Smooth muscle cell (in vitro differentiated cells): ENCODE data around the gene FTO. TPM values are rescaled to one million over a fixed set of nuclear protein-coding genes. Genes with fewer than 3 reads are reported as not detected.
A peak's percentile ranks its signal among the peaks of the same experiment; 100 is the strongest.

Experiments
- DNase-seq: peaks from one replicate; lab custom pipeline; 2025; ENCODE audit not compliant: unreplicated experiment; lab: John Stamatoyannopoulos, UW
- H2AFZ ChIP-seq: fragments of 200-600 bp; sonication (generic); 2 replicates; pipeline ENCODE4 v1.6.0; 2016; ENCODE audit warnings: antibody characterized with exemption, low read depth, mild to moderate bottlenecking
- H3F3A ChIP-seq: fragments of 200-600 bp; sonication (generic); 2 replicates; pipeline ENCODE4 v1.6.0; 2017; ENCODE audit warnings: antibody characterized with exemption, low read depth
- H3K27ac ChIP-seq: fragments of 200-600 bp; sonication (generic); 2 replicates; pipeline ENCODE4 v1.5.1; 2016; ENCODE audit warnings: low read depth, mild to moderate bottlenecking
- H3K27me3 ChIP-seq: fragments of 200-600 bp; sonication (generic); 2 replicates; pipeline ENCODE4 v1.6.1; 2016; ENCODE audit warnings: low read depth, mild to moderate bottlenecking
- H3K36me3 ChIP-seq: fragments of 200-600 bp; sonication (generic); 2 replicates; pipeline ENCODE4 v1.5.1; 2016; ENCODE audit warnings: low read depth
- H3K4me1 ChIP-seq: fragments of 200-600 bp; sonication (generic); 2 replicates; pipeline ENCODE4 v1.5.1; 2016; ENCODE audit warnings: low read depth
- H3K4me2 ChIP-seq: fragments of 200-600 bp; sonication (generic); 2 replicates; pipeline ENCODE4 v1.6.0; 2016; ENCODE audit warnings: mild to moderate bottlenecking
- H3K4me3 ChIP-seq: fragments of 200-600 bp; sonication (generic); 2 replicates; pipeline ENCODE4 v1.5.1; 2016; ENCODE audit warnings: mild to moderate bottlenecking
- H3K79me2 ChIP-seq: fragments of 200-600 bp; sonication (generic); 2 replicates; pipeline ENCODE4 v1.6.0; 2016; ENCODE audit warnings: low read depth, mild to moderate bottlenecking
- H3K9ac ChIP-seq: fragments of 200-600 bp; sonication (generic); 2 replicates; pipeline ENCODE4 v1.6.0; 2016; ENCODE audit warnings: low read depth
- H3K9me3 ChIP-seq: fragments of 200-600 bp; sonication (generic); replicated peaks from 2 replicates; pipeline ENCODE4 v1.5.1; 2016; ENCODE audit warnings: low read depth
- H4K20me1 ChIP-seq: fragments of 200-600 bp; sonication (generic); 2 replicates; pipeline ENCODE4 v1.6.0; 2016; ENCODE audit warnings: low read depth
- WGBS: methylation state at CpG from one replicate; pipeline ENCODE4 v1.1.7; 2016; ENCODE audit warnings: low lambda C conversion rate; 5-methylcytosine and 5-hydroxymethylcytosine counted together
- polyA plus RNA-seq: library from polyadenylated mRNA; unstranded; fragments of >200 nt; fragmentation: Nextera tagmentation; extraction: Ambion mirVana; gene quantifications from 2 replicates; pipeline ENCODE4 v1.2.1, GENCODE V29; 2016
- total RNA-seq: library from RNA; depleted of rRNA; stranded (reverse); fragments of >200 nt; gene quantifications from 2 replicates; pipeline ENCODE4 v1.2.3, GENCODE V29; 2014
- TF ChIP-seq, protein P1 (sequence below): fragments of 200-600 bp; sonication (generic); IDR thresholded peaks from 2 replicates; pipeline ENCODE4 v1.5.1; 2017; ENCODE audit warnings: borderline replicate concordance, mild to moderate bottlenecking, antibody characterized with exemption; ENCODE audit not compliant: insufficient read depth, poor library complexity, severe bottlenecking

Gene FTO
- total and polyA plus RNA-seq, 2 experiments from 2014 or later = 81.1 to 89.9 TPM

DNA sequence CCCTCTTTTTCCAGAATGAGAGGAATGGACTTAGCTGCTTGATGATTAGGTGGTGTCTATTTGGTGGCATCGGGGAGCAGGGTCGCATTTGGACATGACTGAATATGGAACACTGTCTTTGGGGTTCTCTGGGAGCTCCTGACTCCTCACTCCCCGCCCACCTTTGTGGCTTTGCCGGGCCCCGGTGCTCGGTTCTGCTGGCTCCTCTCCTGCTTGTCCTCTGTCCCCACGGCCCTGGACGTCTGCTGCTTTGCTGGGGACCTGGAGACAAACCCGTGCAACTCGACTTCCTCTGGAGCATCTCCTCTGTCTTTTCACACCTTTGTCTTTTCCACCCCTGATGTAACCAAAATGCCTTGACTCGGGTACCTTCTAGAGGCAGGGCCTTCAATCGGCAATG, 446.9 kb downstream of the FTO start:
- no peaks in the 10 kb centered on the region for H3K79me2 ChIP-seq
- TF ChIP-seq, protein P1, sequence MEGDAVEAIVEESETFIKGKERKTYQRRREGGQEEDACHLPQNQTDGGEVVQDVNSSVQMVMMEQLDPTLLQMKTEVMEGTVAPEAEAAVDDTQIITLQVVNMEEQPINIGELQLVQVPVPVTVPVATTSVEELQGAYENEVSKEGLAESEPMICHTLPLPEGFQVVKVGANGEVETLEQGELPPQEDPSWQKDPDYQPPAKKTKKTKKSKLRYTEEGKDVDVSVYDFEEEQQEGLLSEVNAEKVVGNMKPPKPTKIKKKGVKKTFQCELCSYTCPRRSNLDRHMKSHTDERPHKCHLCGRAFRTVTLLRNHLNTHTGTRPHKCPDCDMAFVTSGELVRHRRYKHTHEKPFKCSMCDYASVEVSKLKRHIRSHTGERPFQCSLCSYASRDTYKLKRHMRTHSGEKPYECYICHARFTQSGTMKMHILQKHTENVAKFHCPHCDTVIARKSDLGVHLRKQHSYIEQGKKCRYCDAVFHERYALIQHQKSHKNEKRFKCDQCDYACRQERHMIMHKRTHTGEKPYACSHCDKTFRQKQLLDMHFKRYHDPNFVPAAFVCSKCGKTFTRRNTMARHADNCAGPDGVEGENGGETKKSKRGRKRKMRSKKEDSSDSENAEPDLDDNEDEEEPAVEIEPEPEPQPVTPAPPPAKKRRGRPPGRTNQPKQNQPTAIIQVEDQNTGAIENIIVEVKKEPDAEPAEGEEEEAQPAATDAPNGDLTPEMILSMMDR = no peak
- no peak overlapping the region for H3K27ac ChIP-seq
- H3F3A ChIP-seq = no peaks in the 10 kb centered on the region
- WGBS = 90% methylated on average over 12 of the region's 12 CpGs
- no peak overlapping the region for H2AFZ ChIP-seq
- H3K4me1 ChIP-seq = peaks cover 4% of the 10 kb centered on the region
- DNase-seq = no peak
- no peaks in the 10 kb centered on the region for H4K20me1 ChIP-seq
- H3K9ac ChIP-seq = no peak overlapping the region
- no peak overlapping the region for H3K4me2 ChIP-seq
- no peak overlapping the region for H3K4me3 ChIP-seq
- no peaks in the 10 kb centered on the region for H3K9me3 ChIP-seq
- H3K36me3 ChIP-seq = no peaks in the 10 kb centered on the region
- H3K27me3 ChIP-seq = no peaks in the 10 kb centered on the region

DNA sequence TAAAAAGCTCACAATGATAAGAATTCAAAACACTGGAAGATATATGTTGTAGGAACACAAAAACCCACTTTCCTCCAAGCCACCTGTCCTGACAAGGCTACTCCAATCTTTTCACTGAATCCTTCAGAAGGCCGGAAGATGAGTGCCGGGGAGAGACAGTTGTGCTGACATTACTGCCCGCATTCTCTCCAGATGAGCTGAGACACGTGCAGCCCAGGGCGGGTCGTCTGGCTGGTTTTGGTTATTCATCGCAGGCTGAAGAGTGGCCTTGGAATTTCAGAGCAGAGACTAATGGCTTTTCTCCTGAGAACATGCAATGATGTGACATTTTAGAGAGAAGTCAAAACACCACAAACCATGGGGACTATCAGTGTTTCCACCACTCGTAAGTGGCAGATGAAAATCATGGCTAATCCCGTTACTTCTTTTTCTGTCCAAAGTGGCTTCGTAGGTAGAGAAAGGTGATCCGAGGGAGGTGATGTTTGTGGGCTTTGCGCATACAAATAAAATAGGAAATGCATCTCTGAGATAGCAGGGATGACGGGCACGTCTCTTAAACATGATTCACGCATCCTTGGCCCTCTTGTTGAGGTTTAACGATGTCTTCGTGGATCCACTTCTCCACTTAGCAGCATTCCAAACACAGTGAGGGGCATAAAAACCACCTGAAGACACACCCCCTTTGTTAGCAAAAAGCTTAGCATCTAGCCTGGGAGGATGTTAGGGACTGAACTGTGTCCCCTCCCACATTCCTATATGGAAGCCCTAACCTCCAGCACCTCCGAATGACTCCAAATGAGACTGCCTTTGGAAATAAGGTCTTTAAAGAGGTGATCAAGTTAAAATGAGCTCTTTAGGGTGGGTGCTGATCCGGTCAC, 448.6 kb downstream of the FTO start:
- Histone ChIP-seq H3K9me3 (no peaks in the 10 kb centered on the region), H3K36me3 (no peaks in the 10 kb centered on the region), H2AFZ (no peak overlapping the region), H3K4me3 (no peak overlapping the region), H3K27ac (peak overlapping the region; percentile 50), H3K4me2 (no peak overlapping the region), H3K27me3 (no peaks in the 10 kb centered on the region), H4K20me1 (no peaks in the 10 kb centered on the region), H3K4me1 (peaks cover 4% of the 10 kb centered on the region), H3K9ac (no peak overlapping the region), H3F3A (no peaks in the 10 kb centered on the region), H3K79me2 (no peaks in the 10 kb centered on the region)
- whole genome bisulfite sequencing = 65% methylated on average over 19 of the region's 19 CpGs
- TF ChIP-seq, protein P1 = no peak
- DNase-seq = no peak

DNA sequence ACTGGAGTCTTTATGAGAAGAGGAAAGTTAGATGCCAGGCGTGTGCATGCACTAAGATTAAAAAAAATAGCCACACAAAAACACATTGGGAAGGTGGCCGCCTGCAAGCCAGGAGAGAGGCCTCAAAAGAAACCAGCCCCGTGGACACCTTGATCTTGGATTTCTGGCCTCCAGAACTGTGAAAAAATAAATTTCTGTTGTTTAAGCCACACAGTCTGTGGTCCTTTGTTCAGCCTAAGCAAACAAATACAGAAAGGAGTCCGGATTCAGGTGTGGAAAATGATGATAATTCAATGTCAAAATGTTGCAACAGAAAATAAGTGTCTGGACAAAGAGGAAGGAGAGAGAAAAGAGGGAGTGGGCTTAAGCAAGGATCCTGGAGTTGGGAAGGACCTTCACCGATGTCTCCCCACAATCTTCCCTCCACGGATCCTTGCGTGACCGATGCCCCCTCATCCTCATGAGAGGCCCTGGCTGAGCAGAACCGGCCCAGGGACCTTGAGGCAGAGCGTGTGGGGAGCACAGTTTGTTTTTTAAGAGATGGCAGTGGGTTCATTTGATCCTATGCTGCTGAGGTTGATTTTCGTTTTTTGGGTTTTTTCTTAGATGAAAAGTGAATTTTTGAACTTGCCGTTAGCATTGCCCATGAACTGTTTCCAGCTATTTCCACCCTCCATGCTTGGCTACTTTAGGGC, 449.4 kb downstream of the FTO start:
- Histone ChIP-seq H3F3A (no peaks in the 10 kb centered on the region), H3K4me3 (no peak overlapping the region), H3K27me3 (no peaks in the 10 kb centered on the region), H4K20me1 (no peaks in the 10 kb centered on the region), H3K27ac (peak overlapping the region; percentile 50), H3K4me2 (no peak overlapping the region), H3K79me2 (no peaks in the 10 kb centered on the region), H3K4me1 (peaks cover 4% of the 10 kb centered on the region), H2AFZ (no peak overlapping the region), H3K9ac (no peak overlapping the region), H3K36me3 (no peaks in the 10 kb centered on the region), H3K9me3 (no peaks in the 10 kb centered on the region)
- TF ChIP-seq, protein P1 = no peak
- 93% methylated on average over 12 of the region's 12 CpGs for WGBS
- no peak for DNase-seq
